Cerebellar nuclear complex (tissue), 1 donor: ENCODE results near the gene SLC12A7.
"Not testable (repeated sequence)": the region's sequence is repeated elsewhere in the genome, so short reads cannot be mapped to it uniquely, and the experiment has no call there.

Experiments
- DNase-seq, 2 experiments: peaks; one replicate each; lab custom pipeline; 2025; lab: John Stamatoyannopoulos, UW

Gene SLC12A7

GRCh38 chr5:1035421-1036405 is 76.2 kb downstream of the SLC12A7 start:
- DNase-seq, result no peak

DNA sequence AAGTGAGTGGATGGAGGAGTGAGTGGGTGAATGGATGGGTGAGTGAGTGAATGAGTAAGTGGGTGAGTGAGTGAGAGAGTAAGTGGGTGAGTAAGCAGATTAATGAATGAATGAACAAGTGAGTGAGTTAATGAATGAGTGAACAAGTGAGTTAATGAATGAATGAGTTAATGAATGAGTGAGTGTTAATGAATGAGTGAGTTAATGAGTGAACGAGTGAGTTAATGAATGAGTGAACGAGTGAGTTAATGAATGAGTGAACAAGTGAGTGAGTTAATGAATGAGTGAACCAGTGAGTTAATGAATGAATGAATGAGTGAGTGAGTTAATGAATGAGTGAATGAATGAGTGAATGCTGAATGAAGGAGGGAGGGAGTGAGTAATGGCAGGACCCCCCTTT is 76.9 kb downstream of the SLC12A7 start:
- no peak for DNase-seq

DNA sequence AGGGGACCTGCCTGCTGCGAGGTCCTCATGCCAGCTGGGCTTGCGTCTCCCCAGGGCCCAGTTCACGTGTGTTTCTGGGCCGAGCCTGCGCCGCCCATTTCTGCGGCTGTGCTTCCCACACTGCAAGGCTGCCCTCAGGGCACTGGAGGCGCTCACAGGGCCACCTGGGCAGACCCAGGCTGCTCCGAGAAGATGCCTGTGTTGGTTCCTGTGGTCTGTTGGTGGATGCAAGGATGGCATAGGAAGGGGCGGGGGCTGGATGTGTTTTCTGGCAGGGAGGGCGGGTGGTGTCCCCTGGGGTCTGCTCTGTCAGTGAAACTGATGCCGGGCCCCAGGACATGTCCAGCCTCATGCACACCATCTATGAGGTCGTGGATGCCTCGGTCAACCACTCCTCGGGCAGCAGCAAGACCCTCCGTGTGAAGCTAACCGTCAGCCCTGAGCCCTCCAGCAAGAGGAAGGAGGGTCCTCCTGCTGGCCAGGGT is 77.4 kb downstream of the SLC12A7 start:
- DNase-seq, result no peak

GRCh38 chr5:1033606-1034420 is 78.0 kb downstream of the SLC12A7 start:
- DNase-seq, result no peak

DNA sequence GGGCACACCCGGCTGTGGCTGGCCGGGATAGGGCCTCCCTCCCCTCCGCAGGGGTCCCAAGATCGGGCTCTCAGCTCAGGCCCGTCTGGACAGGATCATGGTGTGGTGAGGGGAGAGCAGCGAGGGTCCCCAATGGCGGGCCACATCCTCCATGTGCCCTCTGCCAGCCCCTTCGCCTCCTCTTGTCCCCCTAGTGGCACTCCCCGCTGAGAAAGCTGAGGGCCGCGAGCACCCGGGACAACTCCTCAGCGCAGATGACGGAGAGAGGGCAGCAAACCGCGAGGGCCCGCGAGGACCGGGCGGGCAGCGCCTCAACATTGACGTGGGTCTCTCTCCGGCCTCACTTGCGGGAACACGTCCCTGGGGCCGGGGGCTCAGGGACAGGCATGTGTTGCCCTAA is 78.7 kb downstream of the SLC12A7 start:
- DNase-seq, result no peak

DNA sequence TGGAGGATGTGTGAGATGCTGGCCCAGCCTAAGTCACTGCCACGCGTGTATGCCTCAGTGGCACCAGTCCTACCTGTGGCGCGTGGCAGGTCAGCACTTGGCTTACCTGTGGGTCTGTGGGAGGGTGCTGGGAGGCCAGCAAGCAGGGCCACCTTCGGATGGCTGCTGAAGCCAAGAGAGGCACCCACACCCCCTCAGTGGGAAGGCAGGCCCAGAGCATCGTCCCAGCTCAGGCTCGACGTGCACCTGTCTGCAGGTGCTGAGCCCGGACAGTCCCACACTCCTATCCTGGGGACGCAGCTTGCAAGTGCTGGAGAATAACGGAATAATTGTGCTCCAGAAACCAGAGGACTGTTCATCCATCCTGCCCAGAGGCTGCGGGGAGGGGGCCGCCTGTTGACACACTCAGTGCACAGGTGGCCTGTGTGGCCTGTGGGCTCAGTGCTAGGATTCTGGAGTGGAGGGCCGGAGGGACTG is 79.3 kb downstream of the SLC12A7 start:
- no peak for DNase-seq

GRCh38 chr5:1032011-1032410 is 79.9 kb downstream of the SLC12A7 start:
- no peak for DNase-seq

- DNase-seq, result no peak
These were observed 80.4 kb downstream of the SLC12A7 start for GRCh38 chr5:1031306-1031959.

- no peak for DNase-seq
These were observed 81.0 kb downstream of the SLC12A7 start for GRCh38 chr5:1030801-1031271.

DNA sequence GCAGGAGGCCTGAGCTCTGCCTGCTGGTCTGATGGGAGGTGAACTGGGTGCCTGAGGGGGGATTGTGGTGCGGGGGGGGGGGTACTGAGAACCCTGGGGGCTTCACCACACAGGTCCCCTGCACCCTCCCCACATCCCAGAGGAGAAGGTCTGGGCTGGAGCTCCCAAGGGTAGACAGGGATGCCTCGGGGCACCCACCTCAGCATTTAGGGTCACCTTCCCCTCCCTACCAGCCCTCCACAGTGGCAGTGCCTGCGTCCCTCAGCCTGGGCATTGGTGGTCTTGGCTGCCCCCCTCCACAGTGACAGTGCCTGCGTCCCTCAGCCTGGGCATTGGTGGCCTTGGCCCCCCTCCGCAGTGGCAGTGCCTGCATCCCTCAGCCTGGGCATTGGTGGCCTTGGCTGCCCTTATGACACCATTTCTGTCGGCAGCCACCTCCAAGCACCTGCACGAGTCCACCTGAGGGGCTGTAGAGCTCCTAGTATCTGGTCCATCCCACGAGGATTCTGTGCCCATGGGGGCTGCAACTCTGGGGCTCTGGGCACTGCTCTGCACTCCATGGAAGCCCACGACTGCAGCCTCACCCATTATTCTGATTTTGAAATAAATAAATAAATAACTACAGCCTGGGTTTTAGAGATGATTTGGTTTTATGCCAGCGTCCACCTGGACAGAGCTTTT is 81.8 kb downstream of the SLC12A7 start:
- DNase-seq, result no peak

- DNase-seq, result no peak
These were observed 82.5 kb downstream of the SLC12A7 start for GRCh38 chr5:1029282-1029944.

DNA sequence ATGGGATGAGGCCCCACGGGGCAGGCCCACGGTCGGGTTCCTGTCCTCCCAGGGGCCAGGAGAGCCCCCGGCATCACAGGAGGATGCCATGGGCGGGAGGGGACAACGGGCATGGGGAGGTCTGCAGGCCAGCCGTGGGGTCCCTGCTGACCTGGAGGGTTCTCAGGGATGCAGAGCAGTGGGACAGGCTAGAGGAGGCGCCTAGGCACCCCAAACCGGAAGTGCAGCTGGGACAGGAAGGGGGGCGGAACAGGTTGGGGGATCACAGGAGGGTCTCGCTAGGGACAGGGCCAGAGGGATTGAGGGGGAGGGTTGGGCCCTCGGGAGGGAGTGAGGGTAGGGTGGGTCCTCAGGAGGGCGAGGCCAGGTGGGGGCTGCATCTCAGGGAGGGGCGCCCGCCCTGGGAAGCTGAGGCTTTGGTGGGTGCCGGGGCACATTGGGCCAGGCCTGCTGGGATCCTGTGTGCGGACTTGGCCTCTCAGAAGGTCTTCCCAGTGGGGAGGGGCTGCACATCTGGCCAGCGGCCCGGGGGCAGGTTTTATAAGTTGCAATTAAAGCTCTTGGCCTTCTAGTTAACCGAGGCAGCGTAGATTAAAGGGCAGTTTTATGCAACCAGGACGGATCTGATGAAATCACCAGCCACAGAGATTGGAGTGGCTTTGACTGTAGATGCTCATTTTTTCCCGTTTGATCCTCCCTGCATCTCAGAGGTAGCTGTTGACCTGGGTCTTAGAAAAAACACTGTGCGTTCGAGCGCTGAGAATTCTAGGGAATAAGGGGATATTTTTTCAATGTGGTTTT is 83.2 kb downstream of the SLC12A7 start:
- no peak for DNase-seq

GRCh38 chr5:1027631-1028441 is 84.0 kb downstream of the SLC12A7 start:
- DNase-seq, result no peak

DNA sequence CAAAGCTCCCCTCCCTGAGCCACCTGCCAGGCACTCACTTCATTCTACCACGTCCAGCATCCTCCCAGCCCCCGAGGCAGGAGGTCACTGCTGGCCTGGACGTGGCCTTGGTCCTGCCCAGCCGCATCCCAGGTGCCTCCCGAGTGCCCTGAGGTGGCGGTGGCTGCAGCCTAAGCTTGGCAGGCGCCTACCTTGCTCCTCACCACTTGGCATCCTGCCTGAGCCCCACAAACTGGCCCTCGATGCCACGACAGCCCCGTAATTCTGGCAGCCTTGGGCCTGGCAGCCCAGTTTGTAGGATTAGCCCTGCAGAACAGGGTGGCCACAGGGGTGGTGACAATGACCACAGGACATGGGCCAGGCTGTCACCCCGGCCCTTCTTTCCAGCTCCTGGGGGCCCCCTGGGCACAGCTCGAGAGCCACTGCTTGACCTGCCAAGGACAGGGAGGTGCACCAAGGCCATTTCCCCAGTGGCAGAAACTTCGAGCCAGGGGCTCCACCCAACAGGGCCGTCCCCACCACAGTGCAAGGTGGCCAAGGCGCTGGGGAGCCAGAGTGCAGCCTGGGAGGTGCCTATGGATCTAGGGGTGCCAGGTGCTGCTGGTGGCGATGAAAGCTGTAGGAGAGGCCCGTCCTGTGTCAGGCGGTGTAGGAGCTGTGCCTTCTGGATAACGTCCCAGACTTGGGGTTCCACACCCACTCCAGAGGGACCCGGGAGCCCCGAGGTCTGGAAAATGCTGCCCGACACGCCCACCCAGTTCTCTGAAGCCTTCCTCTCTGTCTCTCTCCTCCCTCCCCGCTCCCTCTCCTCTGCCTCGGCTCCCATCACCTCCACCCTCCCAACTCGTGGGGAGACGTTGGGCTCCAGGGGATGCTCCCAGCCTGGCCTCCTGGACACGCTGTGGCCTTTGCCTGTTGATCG is 84.9 kb downstream of the SLC12A7 start:
- DNase-seq, result no peak

GRCh38 chr5:1021969-1022336 is 89.9 kb downstream of the SLC12A7 start:
- not testable (repeated sequence) for DNase-seq

GRCh38 chr5:1021136-1021968 is 90.5 kb downstream of the SLC12A7 start:
- no peak for DNase-seq

GRCh38 chr5:1020452-1020961 is 91.4 kb downstream of the SLC12A7 start:
- DNase-seq, result no peak
